Smooth muscle cell of trachea (primary cell): Measurements from ENCODE around the gene ART3. TPM values are rescaled to one million over a fixed set of nuclear protein-coding genes. Genes with fewer than 3 reads are reported as not detected.

Experiments used
- total RNA-seq: library from RNA; depleted of rRNA; stranded (reverse); fragments of >200 nt; gene quantifications from 2 replicates; pipeline ENCODE4 v1.2.1, GENCODE V29; 2014

ART3 gene, protein sequence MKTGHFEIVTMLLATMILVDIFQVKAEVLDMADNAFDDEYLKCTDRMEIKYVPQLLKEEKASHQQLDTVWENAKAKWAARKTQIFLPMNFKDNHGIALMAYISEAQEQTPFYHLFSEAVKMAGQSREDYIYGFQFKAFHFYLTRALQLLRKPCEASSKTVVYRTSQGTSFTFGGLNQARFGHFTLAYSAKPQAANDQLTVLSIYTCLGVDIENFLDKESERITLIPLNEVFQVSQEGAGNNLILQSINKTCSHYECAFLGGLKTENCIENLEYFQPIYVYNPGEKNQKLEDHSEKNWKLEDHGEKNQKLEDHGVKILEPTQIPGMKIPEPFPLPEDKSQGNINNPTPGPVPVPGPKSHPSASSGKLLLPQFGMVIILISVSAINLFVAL
- total RNA-seq: not detected in 2 replicates

DNA sequence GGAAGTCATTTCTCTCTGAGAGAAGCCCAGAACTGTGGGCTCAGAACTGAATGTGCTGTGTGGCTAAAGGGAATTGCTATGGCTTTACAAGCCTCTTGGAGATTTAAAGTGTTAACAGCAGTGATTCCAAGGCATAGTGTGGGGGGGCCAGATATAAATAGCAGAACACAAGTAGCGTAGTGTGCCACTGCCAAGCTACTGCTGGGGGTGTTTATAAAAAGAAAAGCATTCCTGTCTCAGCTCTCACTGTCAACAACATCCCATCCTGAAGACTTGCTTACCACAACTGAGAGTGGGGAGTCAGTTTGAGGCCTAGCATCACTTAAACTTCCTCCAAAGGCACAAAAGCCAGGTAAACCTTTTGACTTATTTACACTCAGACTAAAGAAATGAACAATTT lies at the start of gene ART3:
Gene ART3, plus strand, starts transcription at position 242 of the 400 bp plus-strand sequence. CDS start 1,181 bp downstream, outside the sequence.

DNA sequence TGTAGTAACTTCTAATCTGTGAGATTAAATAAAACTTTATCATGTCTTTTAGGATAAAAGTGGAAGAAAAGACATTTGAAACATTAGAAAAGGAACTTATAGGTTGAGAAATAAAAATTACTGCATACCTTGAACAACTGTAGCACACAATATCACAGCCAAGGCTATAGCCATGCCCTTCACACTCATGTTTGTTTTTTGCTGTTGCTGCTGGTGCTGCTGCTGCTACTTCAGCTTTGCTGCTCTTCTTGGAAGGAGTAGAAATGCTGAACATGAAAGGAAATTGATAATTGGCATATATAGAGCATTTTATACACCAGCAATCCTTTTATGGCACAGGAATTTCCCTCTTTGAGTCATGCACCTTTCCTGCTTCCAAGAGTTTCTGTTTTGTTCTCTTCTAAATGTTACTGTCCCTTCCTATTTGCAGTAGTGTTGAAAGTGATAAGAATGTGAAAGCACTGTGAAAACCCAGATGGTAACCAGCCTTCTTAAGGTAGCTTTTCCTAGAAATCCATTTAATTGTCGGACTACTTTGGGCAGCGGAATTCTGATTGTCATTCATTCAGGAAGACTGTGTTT lies 38.6 kb upstream of the ART3 start, which contains the start of gene CXCL11:
Gene CXCL11, minus strand, starts transcription at position 272 of the 582 bp plus-strand sequence. Its CDS starts 83 bp downstream, at position 189.

DNA sequence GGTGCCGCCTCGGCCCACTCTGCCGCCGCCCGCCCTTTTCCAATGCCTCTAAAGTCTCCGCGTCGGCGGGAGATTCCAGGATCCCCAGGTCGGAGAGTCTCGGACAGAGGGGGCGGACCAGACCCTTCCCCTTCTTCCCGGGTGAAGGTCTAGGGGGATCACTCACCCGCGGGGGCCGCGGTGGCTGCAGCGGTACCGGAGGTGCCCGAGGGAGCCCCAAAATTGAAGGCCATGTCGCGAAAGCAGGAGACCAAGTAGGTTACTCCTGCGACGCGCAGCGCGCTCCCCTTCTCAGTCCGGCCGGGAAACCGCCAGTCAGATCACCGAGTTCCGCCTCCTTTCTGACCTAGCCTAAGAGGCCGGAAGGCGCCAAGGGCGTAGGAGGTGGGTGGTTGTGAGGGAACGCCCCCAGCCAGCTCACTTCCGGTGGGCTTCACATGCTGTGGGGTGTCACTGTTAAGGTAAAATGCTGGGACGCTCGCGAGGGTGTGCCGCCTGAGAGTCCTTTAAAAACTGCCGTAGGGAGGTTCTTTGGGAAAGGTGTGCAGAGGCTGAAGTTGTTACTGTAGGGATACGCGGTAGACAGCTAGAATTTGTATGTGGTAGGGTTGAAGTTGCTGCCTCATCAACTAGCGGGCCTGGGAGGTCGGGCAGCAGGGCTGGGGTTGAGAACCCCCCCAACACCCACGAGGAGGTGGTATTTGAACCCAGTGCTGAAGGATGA lies 73.8 kb downstream of the ART3 start, which contains the start of gene NUP54:
Gene NUP54, minus strand, starts transcription at position 256 of the 724 bp plus-strand sequence. Its CDS starts 23 bp downstream, at position 233.

Other genes starting within 250 kb of the ART3 start
- gene PPEF2, start 172.3 kb upstream of the ART3 start, total RNA-seq: not detected in 2 replicates
- 30.7 and 35.6 TPM in 2 replicates for gene NAAA, start 133.7 kb upstream of the ART3 start, total RNA-seq
- gene SDAD1, start 83.8 kb upstream of the ART3 start, total RNA-seq: 28.1 and 33.9 TPM in 2 replicates
- not detected in 2 replicates for gene CXCL9, start 67.2 kb upstream of the ART3 start, total RNA-seq
- gene CXCL10, start 51.2 kb upstream of the ART3 start, total RNA-seq: 1.8 TPM in 1 of 2 replicates, not detected in the other
- gene CXCL11, start 38.6 kb upstream of the ART3 start, total RNA-seq: 0.15 TPM in 1 of 2 replicates, not detected in the other
- gene NUP54, start 73.7 kb downstream of the ART3 start, total RNA-seq: 48.8 and 76.2 TPM in 2 replicates
- 283 and 368 TPM in 2 replicates for gene SCARB2, start 139.1 kb downstream of the ART3 start, total RNA-seq
- under 0.01 and 1.3 TPM in 2 replicates for gene FAM47E, start 177.0 kb downstream of the ART3 start, total RNA-seq
- gene STBD1, start 232.0 kb downstream of the ART3 start, total RNA-seq: 9.4 and 10.0 TPM in 2 replicates